Endothelial cell of umbilical vein (primary cell): Measurements from ENCODE around the gene NR2F2.

Experiments
- FOS ChIP-seq: IDR thresholded peaks from 2 replicates; pipeline ENCODE4 v1.6.1; 2011; ENCODE audit warnings: mild to moderate bottlenecking, low read length, moderate library complexity, borderline replicate concordance; ENCODE audit not compliant: insufficient read depth
- GATA2 ChIP-seq: IDR thresholded peaks from 2 replicates; pipeline ENCODE4 v1.7.0; 2011; ENCODE audit warnings: low read depth, mild to moderate bottlenecking, moderate library complexity, mixed read lengths, low read length; ENCODE audit not compliant: insufficient read length, insufficient read depth
- POLR2A ChIP-seq: IDR thresholded peaks from 2 replicates; pipeline ENCODE4 v1.6.1; 2012; ENCODE audit warnings: low read depth, mild to moderate bottlenecking, control low read depth, low read length
- POLR2AphosphoS5 ChIP-seq: IDR thresholded peaks from 2 replicates; pipeline ENCODE4 v1.6.1; 2012; ENCODE audit warnings: low read depth, mild to moderate bottlenecking, control low read depth, low read length, moderate library complexity; ENCODE audit not compliant: insufficient read depth
- TF ChIP-seq, protein P1 (sequence below): IDR thresholded peaks from 2 replicates; pipeline ENCODE4 v1.6.1; 2011; ENCODE audit not compliant: insufficient read depth, insufficient read length
- TF ChIP-seq, protein P2 (sequence below), 2 donors: IDR thresholded peaks; 1 replicate in 1 of 2; 2 replicates in 1 of 2; pipeline ENCODE4 v1.5.1; 2011; ENCODE audit warnings: low read length in 2 of 2, mild to moderate bottlenecking in 2 of 2, moderate library complexity in 2 of 2, control low read depth in 1 of 2, inconsistent platforms in 1 of 2, low read depth in 1 of 2; ENCODE audit not compliant: insufficient read depth in 1 of 2; ENCODE audit errors: extremely low read depth in 1 of 2

DNA sequence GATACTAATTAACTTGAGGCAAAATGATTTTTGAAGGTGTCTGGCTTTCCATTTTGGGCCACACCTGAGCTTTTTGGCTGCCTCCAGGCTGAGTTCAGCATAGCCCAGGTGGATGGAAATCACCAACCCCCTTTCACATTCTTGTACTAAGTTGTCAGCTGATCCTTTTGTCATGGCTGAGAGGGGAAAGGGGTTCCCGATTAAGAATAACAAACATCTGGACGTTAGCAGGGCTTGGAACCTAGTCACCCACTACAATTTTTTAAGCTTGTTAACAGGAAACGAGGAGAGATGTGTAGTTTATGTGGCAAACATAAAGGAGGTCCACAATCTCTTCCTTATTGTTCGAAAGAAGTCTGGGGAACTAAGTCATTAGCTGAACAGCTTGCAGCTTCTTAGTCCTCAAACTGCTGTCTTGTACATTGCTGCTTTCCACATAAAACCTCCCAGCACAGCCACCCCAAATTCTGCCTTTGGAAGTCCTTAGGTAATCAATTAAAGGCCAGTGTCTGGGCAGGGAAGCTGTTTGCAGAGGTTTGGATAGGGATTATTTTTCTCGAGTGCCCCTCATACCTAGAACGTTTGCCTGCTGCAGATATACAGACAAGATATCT is 5.0 kb downstream of the NR2F2 start:
- TF ChIP-seq, protein P1, sequence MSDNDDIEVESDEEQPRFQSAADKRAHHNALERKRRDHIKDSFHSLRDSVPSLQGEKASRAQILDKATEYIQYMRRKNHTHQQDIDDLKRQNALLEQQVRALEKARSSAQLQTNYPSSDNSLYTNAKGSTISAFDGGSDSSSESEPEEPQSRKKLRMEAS, result no peak
- TF ChIP-seq, protein P2, sequence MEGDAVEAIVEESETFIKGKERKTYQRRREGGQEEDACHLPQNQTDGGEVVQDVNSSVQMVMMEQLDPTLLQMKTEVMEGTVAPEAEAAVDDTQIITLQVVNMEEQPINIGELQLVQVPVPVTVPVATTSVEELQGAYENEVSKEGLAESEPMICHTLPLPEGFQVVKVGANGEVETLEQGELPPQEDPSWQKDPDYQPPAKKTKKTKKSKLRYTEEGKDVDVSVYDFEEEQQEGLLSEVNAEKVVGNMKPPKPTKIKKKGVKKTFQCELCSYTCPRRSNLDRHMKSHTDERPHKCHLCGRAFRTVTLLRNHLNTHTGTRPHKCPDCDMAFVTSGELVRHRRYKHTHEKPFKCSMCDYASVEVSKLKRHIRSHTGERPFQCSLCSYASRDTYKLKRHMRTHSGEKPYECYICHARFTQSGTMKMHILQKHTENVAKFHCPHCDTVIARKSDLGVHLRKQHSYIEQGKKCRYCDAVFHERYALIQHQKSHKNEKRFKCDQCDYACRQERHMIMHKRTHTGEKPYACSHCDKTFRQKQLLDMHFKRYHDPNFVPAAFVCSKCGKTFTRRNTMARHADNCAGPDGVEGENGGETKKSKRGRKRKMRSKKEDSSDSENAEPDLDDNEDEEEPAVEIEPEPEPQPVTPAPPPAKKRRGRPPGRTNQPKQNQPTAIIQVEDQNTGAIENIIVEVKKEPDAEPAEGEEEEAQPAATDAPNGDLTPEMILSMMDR (IDR thresholded peaks at IDR 0.05; ENCODE audit: extremely low read depth in 1 of 2, insufficient read depth in 1 of 2, low read depth in 1 of 2, low read length in 2 of 2), result no peak
- TF ChIP-seq POLR2A (peak; percentile 15), GATA2 (no peak), FOS (no peak), POLR2AphosphoS5 (peak; percentile 2)
